Erythroblast (primary cell): ENCODE results near the gene WDFY4.

Source experiments
- GATA1 ChIP-seq: IDR thresholded peaks from 2 replicates; pipeline ENCODE4 v1.6.1; 2011; ENCODE audit warnings: low read depth, mild to moderate bottlenecking, control low read depth, low read length, moderate library complexity
- POLR2A ChIP-seq: IDR thresholded peaks from 2 replicates; pipeline ENCODE4 v1.6.1; 2011; ENCODE audit warnings: mild to moderate bottlenecking, low read length

DNA sequence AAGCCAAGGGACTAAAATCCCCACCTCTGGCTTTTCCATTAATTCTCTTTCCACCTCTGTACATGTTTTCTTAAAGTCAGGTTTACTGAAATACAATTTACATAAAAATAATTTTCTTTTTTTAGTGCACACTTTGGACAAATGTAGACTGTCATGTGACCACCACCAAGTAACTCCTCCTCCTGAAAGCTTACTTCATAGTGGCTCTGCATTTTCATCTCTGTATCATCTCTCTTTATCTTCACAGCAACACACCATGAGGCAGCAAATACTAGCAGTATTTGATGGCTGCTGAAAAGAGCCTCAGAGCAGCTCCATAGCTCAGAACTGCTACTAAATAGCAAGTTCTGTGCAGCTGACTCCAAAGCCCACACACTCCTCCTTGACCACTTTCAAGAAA lies 17.3 kb downstream of the WDFY4 start:
- TF ChIP-seq POLR2A = no peak
- no peak for TF ChIP-seq GATA1
